ENCODE data around the gene SHOC1.

GRCh38 chr9:111810908-111811307 is 16.2 kb upstream of the SHOC1 start:
- TF ChIP-seq POLR2A (IDR thresholded peaks at IDR 0.05; ENCODE audit: borderline replicate concordance, extremely low read depth, insufficient read depth, insufficient read length): no peak
- TF ChIP-seq CTCF (IDR thresholded peaks at IDR 0.05 in 2 of 3, conservative IDR thresholded peaks at IDR 0.05 in 1 of 3; ENCODE audit: borderline replicate concordance in 1 of 3, insufficient read depth in 1 of 3, low read depth in 2 of 3, low read length in 2 of 3): no peak
- TF ChIP-seq EZH2phosphoT487 (IDR thresholded peaks at IDR 0.05; ENCODE audit: borderline replicate concordance): no peak
- TF ChIP-seq SRF (IDR thresholded peaks at IDR 0.05; ENCODE audit: low read depth): no peak
- no peak for TF ChIP-seq SIN3A (IDR thresholded peaks at IDR 0.05; ENCODE audit: low read depth)
- TF ChIP-seq EZH2 (IDR thresholded peaks at IDR 0.05): no peak
- TF ChIP-seq ATF3 (IDR thresholded peaks at IDR 0.05): no peak
- no peak for TF ChIP-seq POLR2AphosphoS5 (IDR thresholded peaks at IDR 0.05; ENCODE audit: low read depth, low read length)
- TF ChIP-seq, protein P1, sequence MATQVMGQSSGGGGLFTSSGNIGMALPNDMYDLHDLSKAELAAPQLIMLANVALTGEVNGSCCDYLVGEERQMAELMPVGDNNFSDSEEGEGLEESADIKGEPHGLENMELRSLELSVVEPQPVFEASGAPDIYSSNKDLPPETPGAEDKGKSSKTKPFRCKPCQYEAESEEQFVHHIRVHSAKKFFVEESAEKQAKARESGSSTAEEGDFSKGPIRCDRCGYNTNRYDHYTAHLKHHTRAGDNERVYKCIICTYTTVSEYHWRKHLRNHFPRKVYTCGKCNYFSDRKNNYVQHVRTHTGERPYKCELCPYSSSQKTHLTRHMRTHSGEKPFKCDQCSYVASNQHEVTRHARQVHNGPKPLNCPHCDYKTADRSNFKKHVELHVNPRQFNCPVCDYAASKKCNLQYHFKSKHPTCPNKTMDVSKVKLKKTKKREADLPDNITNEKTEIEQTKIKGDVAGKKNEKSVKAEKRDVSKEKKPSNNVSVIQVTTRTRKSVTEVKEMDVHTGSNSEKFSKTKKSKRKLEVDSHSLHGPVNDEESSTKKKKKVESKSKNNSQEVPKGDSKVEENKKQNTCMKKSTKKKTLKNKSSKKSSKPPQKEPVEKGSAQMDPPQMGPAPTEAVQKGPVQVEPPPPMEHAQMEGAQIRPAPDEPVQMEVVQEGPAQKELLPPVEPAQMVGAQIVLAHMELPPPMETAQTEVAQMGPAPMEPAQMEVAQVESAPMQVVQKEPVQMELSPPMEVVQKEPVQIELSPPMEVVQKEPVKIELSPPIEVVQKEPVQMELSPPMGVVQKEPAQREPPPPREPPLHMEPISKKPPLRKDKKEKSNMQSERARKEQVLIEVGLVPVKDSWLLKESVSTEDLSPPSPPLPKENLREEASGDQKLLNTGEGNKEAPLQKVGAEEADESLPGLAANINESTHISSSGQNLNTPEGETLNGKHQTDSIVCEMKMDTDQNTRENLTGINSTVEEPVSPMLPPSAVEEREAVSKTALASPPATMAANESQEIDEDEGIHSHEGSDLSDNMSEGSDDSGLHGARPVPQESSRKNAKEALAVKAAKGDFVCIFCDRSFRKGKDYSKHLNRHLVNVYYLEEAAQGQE (IDR thresholded peaks at IDR 0.05; ENCODE audit: low read depth): no peak
- no peak for TF ChIP-seq CBX3 (IDR thresholded peaks at IDR 0.05; ENCODE audit: low read depth)
- no peak for TF ChIP-seq SP1 (IDR thresholded peaks at IDR 0.05; ENCODE audit: low read depth)
- TF ChIP-seq TCF7L2 (IDR thresholded peaks at IDR 0.05; ENCODE audit: borderline replicate concordance, extremely low read depth, insufficient read depth, insufficient read length): no peak
- TF ChIP-seq RAD21 (IDR thresholded peaks at IDR 0.05; ENCODE audit: low read depth): no peak
- TF ChIP-seq, protein P2, sequence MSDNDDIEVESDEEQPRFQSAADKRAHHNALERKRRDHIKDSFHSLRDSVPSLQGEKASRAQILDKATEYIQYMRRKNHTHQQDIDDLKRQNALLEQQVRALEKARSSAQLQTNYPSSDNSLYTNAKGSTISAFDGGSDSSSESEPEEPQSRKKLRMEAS (IDR thresholded peaks at IDR 0.05): no peak
